GM23338 (cell line): Measurements from ENCODE around the gene SOX9. TPM values are rescaled to one million over a fixed set of nuclear protein-coding genes. Genes with fewer than 3 reads are reported as not detected.
"Not testable (repeated sequence)": the region's sequence is repeated elsewhere in the genome, so short reads cannot be mapped to it uniquely, and the experiment has no call there.

ENCODE experiments used
- ATAC-seq: fragments of 200-7000 bp; cut with Tn5 transposase; 3 replicates; pipeline ENCODE4 v1.9.1; 2020
- DNase-seq: peaks from one replicate; pipeline ENCODE4 v3.0.0-alpha.2; 2015; ENCODE audit warnings: low spot score
- H2AFZ ChIP-seq: fragments of 200-600 bp; sonication (generic); 2 replicates; pipeline ENCODE4 v1.8.0; 2016; ENCODE audit warnings: antibody characterized with exemption, mild to moderate bottlenecking, moderate library complexity
- H3F3A ChIP-seq: fragments of 200-600 bp; sonication (generic); replicated peaks from 2 replicates; pipeline ENCODE4 v1.8.0; 2017; ENCODE audit warnings: antibody characterized with exemption, mixed run types, low read depth
- H3K27ac ChIP-seq: fragments of 200-600 bp; sonication (generic); 2 replicates; pipeline ENCODE4 v1.6.1; 2016; ENCODE audit warnings: low read depth
- H3K27me3 ChIP-seq: fragments of 200-600 bp; sonication (generic); 2 replicates; pipeline ENCODE4 v1.8.0; 2016; ENCODE audit warnings: mild to moderate bottlenecking, mixed run types, moderate library complexity; ENCODE audit not compliant: insufficient read depth
- H3K36me3 ChIP-seq: fragments of 200-600 bp; sonication (generic); 2 replicates; pipeline ENCODE4 v1.8.0; 2016; ENCODE audit warnings: mild to moderate bottlenecking; ENCODE audit not compliant: insufficient read depth
- H3K4me1 ChIP-seq: fragments of 200-600 bp; sonication (generic); 2 replicates; pipeline ENCODE4 v1.8.0; 2016; ENCODE audit warnings: mild to moderate bottlenecking, moderate library complexity; ENCODE audit not compliant: insufficient read depth
- H3K4me2 ChIP-seq: fragments of 200-600 bp; sonication (generic); 2 replicates; pipeline ENCODE4 v1.7.1; 2017; ENCODE audit warnings: mixed run types
- H3K4me3 ChIP-seq: fragments of 200-600 bp; sonication (generic); 2 replicates; pipeline ENCODE4 v1.6.1; 2016; ENCODE audit warnings: mixed run types
- H3K79me2 ChIP-seq: fragments of 200-600 bp; sonication (generic); replicated peaks from 2 replicates; pipeline ENCODE4 v1.8.0; 2017; ENCODE audit warnings: mild to moderate bottlenecking; ENCODE audit not compliant: insufficient read depth
- H3K9me2 ChIP-seq: fragments of 200-600 bp; sonication (generic); 2 replicates; pipeline ENCODE4 v1.8.0; 2017; ENCODE audit not compliant: insufficient read depth
- H4K20me1 ChIP-seq: fragments of 200-600 bp; sonication (generic); replicated peaks from 2 replicates; pipeline ENCODE4 v1.8.0; 2017; ENCODE audit warnings: mild to moderate bottlenecking; ENCODE audit not compliant: insufficient read depth
- H3K27ac Mint-ChIP-seq: 2 replicates; pipeline ENCODE4 v1.8.0; 2020; ENCODE audit warnings: inconsistent platforms, mild to moderate bottlenecking, moderate library complexity, mixed read lengths
- H3K27me3 Mint-ChIP-seq: 3 replicates; pipeline ENCODE4 v1.8.0; 2022; ENCODE audit warnings: low read depth, mild to moderate bottlenecking, moderate library complexity, mixed read lengths, inconsistent platforms; ENCODE audit not compliant: insufficient read depth, poor library complexity
- H3K36me3 Mint-ChIP-seq: 3 replicates; pipeline ENCODE4 v1.8.0; 2021; ENCODE audit warnings: low read depth, mild to moderate bottlenecking, inconsistent platforms, moderate library complexity, mixed read lengths
- H3K4me1 Mint-ChIP-seq: 3 replicates; pipeline ENCODE4 v1.8.0; 2020; ENCODE audit warnings: mild to moderate bottlenecking, inconsistent platforms, mixed read lengths
- H3K4me3 Mint-ChIP-seq: 3 replicates; pipeline ENCODE4 v1.8.0; 2021; ENCODE audit warnings: moderate library complexity, mild to moderate bottlenecking, inconsistent platforms, mixed read lengths
- H3K9me3 Mint-ChIP-seq: 3 replicates; pipeline ENCODE4 v1.8.0; 2020; ENCODE audit warnings: moderate library complexity, mild to moderate bottlenecking, inconsistent platforms, mixed read lengths
- ETS1 ChIP-seq: IDR thresholded peaks from 2 replicates; pipeline ENCODE4 v1.6.1; 2016; ENCODE audit warnings: antibody characterized with exemption
- EZH2phosphoT487 ChIP-seq: fragments of 200-600 bp; sonication (generic); IDR thresholded peaks from one replicate; pipeline ENCODE4 v1.8.1; 2018; ENCODE audit warnings: antibody characterized with exemption; ENCODE audit not compliant: unreplicated experiment
- NANOG ChIP-seq: IDR thresholded peaks from 2 replicates; pipeline ENCODE4 v1.6.1; 2016; ENCODE audit warnings: antibody characterized with exemption, borderline replicate concordance
- POLR2AphosphoS5 ChIP-seq: IDR thresholded peaks from 2 replicates; pipeline ENCODE4 v1.6.1; 2016; ENCODE audit warnings: antibody characterized with exemption, low read depth
- ZNF462 ChIP-seq: fragments of 250-450 bp; sonication (Bioruptor Pico); IDR thresholded peaks from 2 replicates; pipeline ENCODE4 v1.5.0; 2020; ENCODE audit warnings: mild to moderate bottlenecking, moderate library complexity
- polyA plus RNA-seq: library from polyadenylated mRNA; unstranded; fragments of >200 nt; fragmentation: Nextera tagmentation; extraction: Ambion mirVana; gene quantifications from 2 replicates; pipeline ENCODE4 v1.2.1, GENCODE V29; 2016
- total RNA-seq: library from RNA; depleted of rRNA; stranded (reverse); fragments of >200 nt; shearing (Covaris generic); gene quantifications from 2 replicates; pipeline ENCODE4 v1.2.3, GENCODE V29; 2014

The SOX9 gene
- total and polyA plus RNA-seq, 2 experiments from 2014 or later, result 4.4 TPM

DNA sequence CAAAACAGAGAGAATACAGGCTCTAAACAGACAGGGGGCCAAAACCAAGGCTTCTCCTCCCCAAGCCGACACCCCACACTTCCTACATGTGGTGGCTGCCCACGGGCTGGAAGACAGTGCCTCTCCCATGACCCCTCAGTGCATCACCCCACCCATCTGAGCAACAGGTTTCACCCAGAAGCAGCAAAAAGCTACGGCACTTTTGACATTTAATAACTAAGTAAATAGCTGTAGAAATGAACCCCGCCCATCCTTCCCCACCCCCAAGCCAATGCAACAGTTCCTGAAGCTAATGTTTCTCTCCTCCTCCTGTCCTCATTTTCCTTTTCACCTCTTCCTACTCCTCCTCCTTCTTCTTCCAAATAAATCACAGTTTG, 9.9 kb upstream of the SOX9 start:
- Mint-ChIP-seq H3K36me3 (no peaks in the 10 kb centered on the region), H3K27me3 (peaks cover 27% of the 10 kb centered on the region), H3K4me1 (peaks cover 55% of the 10 kb centered on the region), H3K4me3 (no peak overlapping the region), H3K27ac (no peak overlapping the region), H3K9me3 (no peaks in the 10 kb centered on the region; the same call in 2 of the 3 replicates)
- peaks cover 56% of the 10 kb centered on the region for H3K4me1 ChIP-seq
- peak overlapping the region; percentile 27; the same call in 1 of the 2 replicates for H3K4me3 ChIP-seq
- H2AFZ ChIP-seq, result peak overlapping the region; percentile 89
- H3K27me3 ChIP-seq, result peaks cover 29% of the 10 kb centered on the region
- H3K79me2 ChIP-seq, result no peaks in the 10 kb centered on the region
- no peaks in the 10 kb centered on the region for H4K20me1 ChIP-seq
- H3F3A ChIP-seq, result no peaks in the 10 kb centered on the region
- no peaks in the 10 kb centered on the region for H3K36me3 ChIP-seq
- ATAC-seq, result no peak
- no peak for TF ChIP-seq EZH2phosphoT487
- no peak for TF ChIP-seq NANOG
- no peak for DNase-seq
- peak overlapping the region; percentile 64; the same call in 1 of the 2 replicates for H3K4me2 ChIP-seq
- no peak overlapping the region for H3K27ac ChIP-seq
- H3K9me2 ChIP-seq, result no peaks in the 10 kb centered on the region

GRCh38 chr17:72111336-72111923, 9.4 kb upstream of the SOX9 start:
- ATAC-seq (no peak), DNase-seq (no peak)
- Mint-ChIP-seq H3K9me3 (no peaks in the 10 kb centered on the region; the same call in 2 of the 3 replicates), H3K4me1 (peaks cover 51% of the 10 kb centered on the region), H3K27me3 (peaks cover 31% of the 10 kb centered on the region), H3K4me3 (no peak overlapping the region), H3K36me3 (no peaks in the 10 kb centered on the region), H3K27ac (no peak overlapping the region)
- no peaks in the 10 kb centered on the region for H4K20me1 ChIP-seq
- peak overlapping the region; percentile 64; the same call in 1 of the 2 replicates for H3K4me2 ChIP-seq
- H3K79me2 ChIP-seq, result no peaks in the 10 kb centered on the region
- H3K4me1 ChIP-seq, result peaks cover 51% of the 10 kb centered on the region
- no peaks in the 10 kb centered on the region for H3F3A ChIP-seq
- peak overlapping the region; percentile 72; the same call in 1 of the 2 replicates for H2AFZ ChIP-seq
- no peaks in the 10 kb centered on the region for H3K9me2 ChIP-seq
- H3K27me3 ChIP-seq, result peaks cover 34% of the 10 kb centered on the region
- TF ChIP-seq EZH2phosphoT487 (no peak), ZNF462 (CRISPR knock-in tag) (no peak), ETS1 (no peak), POLR2AphosphoS5 (no peak)
- no peak overlapping the region for H3K4me3 ChIP-seq
- no peaks in the 10 kb centered on the region for H3K36me3 ChIP-seq
- no peak overlapping the region for H3K27ac ChIP-seq

DNA sequence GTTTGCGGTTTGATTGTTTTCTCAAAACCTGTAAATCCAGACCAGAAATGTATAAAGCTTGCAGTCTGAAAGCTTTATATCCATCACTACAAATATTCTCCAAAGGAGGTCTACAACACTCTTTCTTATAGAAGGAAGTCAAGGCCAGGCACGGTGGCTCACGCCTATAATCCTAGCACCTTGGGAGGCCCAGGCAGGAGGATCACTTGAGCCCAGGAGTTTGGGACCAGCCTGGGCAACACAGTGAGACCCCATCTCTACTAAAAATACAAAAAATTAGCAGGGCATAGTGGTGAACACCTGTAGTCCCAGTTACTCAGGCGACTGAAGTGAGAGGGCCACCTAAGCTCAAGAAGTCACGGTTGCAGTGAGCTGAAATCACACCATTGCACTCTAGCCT, 8.9 kb upstream of the SOX9 start:
- peaks cover 48% of the 10 kb centered on the region for H3K4me1 ChIP-seq
- peaks cover 39% of the 10 kb centered on the region for H3K27me3 ChIP-seq
- not testable (repeated sequence) for H3K79me2 ChIP-seq, H3K4me3 ChIP-seq, H3K36me3 Mint-ChIP-seq, H3F3A ChIP-seq, H4K20me1 ChIP-seq, H3K36me3 ChIP-seq, H3K9me2 ChIP-seq, H3K9me3 Mint-ChIP-seq, H3K4me3 Mint-ChIP-seq, ATAC-seq, H3K27ac Mint-ChIP-seq, DNase-seq, H3K27ac ChIP-seq
- peak overlapping the region; percentile 64; the same call in 1 of the 2 replicates for H3K4me2 ChIP-seq
- Mint-ChIP-seq H3K4me1 (peaks cover 49% of the 10 kb centered on the region), H3K27me3 (peaks cover 36% of the 10 kb centered on the region)
- H2AFZ ChIP-seq, result 0 out of 2 replicates have a peak overlapping the region, but pooled peaks have one; percentile 72
